Measurements from ENCODE around the gene TESK2. TPM values are rescaled to one million over a fixed set of nuclear protein-coding genes. Genes with fewer than 3 reads are reported as not detected.
A peak's percentile ranks its signal among the peaks of the same experiment; 100 is the strongest.

Gene TESK2
- total and polyA plus RNA-seq, 2 of the 13 experiments (the other 11 are each of a cell fraction or from before 2014, with no cell fraction given), result 5.5 to 9.6 TPM

DNA sequence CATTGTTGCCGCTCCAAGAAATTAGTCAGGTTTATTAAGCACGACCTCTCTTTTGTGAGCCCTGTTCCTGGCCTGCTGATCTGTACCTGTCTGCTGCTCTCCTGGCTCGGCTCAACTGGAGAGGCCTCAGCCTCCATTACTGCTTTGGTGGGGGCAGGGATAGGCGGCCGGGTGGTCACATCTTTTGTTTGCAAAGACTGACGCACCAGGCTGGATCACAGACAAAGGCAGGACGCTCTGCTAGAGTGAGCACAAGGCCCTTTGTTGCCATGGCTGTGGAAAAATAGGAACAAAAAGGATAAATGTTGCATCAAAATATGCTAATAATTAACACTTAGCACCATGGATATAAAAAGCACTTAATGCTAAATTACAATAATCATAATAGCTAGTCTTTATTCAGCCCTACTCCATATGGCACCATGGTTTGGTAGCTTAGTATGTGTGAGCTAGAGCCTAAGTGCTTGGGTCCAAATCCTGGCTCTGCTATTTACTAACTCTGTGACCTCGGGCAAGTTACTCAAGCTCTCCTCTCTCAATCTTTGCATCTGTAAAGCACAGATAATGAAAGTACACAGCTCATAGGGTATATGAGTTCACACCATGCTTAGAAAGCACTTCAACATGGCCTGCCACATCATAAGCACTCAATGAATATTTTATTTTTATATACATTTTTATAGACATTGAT is 193.2 kb downstream of the TESK2 start (continued):
- TF ChIP-seq, protein P1, sequence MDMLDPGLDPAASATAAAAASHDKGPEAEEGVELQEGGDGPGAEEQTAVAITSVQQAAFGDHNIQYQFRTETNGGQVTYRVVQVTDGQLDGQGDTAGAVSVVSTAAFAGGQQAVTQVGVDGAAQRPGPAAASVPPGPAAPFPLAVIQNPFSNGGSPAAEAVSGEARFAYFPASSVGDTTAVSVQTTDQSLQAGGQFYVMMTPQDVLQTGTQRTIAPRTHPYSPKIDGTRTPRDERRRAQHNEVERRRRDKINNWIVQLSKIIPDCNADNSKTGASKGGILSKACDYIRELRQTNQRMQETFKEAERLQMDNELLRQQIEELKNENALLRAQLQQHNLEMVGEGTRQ (IDR thresholded peaks at IDR 0.05; ENCODE audit: low read depth, low read length), result no peak
- TF ChIP-seq, protein P1 (CRISPR knock-in tag; IDR thresholded peaks at IDR 0.05; ENCODE audit: borderline replicate concordance), result no peak
- TF ChIP-seq, protein P2, sequence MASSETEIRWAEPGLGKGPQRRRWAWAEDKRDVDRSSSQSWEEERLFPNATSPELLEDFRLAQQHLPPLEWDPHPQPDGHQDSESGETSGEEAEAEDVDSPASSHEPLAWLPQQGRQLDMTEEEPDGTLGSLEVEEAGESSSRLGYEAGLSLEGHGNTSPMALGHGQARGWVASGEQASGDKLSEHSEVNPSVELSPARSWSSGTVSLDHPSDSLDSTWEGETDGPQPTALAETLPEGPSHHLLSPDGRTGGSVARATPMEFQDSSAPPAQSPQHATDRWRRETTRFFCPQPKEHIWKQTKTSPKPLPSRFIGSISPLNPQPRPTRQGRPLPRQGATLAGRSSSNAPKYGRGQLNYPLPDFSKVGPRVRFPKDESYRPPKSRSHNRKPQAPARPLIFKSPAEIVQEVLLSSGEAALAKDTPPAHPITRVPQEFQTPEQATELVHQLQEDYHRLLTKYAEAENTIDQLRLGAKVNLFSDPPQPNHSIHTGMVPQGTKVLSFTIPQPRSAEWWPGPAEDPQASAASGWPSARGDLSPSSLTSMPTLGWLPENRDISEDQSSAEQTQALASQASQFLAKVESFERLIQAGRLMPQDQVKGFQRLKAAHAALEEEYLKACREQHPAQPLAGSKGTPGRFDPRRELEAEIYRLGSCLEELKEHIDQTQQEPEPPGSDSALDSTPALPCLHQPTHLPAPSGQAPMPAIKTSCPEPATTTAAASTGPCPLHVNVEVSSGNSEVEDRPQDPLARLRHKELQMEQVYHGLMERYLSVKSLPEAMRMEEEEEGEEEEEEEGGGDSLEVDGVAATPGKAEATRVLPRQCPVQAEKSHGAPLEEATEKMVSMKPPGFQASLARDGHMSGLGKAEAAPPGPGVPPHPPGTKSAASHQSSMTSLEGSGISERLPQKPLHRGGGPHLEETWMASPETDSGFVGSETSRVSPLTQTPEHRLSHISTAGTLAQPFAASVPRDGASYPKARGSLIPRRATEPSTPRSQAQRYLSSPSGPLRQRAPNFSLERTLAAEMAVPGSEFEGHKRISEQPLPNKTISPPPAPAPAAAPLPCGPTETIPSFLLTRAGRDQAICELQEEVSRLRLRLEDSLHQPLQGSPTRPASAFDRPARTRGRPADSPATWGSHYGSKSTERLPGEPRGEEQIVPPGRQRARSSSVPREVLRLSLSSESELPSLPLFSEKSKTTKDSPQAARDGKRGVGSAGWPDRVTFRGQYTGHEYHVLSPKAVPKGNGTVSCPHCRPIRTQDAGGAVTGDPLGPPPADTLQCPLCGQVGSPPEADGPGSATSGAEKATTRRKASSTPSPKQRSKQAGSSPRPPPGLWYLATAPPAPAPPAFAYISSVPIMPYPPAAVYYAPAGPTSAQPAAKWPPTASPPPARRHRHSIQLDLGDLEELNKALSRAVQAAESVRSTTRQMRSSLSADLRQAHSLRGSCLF (CRISPR knock-in tag; IDR thresholded peaks at IDR 0.05; ENCODE audit: borderline replicate concordance), result no peak
- peak; percentile 11; the same call in 1 of the 2 replicates for TF ChIP-seq ZMYM3 (CRISPR knock-in tag; IDR thresholded peaks at IDR 0.05)
- TF ChIP-seq, protein P3, sequence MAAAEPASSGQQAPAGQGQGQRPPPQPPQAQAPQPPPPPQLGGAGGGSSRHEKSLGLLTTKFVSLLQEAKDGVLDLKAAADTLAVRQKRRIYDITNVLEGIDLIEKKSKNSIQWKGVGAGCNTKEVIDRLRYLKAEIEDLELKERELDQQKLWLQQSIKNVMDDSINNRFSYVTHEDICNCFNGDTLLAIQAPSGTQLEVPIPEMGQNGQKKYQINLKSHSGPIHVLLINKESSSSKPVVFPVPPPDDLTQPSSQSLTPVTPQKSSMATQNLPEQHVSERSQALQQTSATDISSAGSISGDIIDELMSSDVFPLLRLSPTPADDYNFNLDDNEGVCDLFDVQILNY (CRISPR knock-in tag; conservative IDR thresholded peaks at IDR 0.05), result no peak
- TF ChIP-seq SOX6 (IDR thresholded peaks at IDR 0.05), result no peak
- peak; percentile 83 for TF ChIP-seq SOX6 (CRISPR knock-in tag; IDR thresholded peaks at IDR 0.05)
- TF ChIP-seq, protein P4, sequence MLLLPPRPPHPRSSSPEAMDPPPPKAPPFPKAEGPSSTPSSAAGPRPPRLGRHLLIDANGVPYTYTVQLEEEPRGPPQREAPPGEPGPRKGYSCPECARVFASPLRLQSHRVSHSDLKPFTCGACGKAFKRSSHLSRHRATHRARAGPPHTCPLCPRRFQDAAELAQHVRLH (CRISPR knock-in tag; IDR thresholded peaks at IDR 0.05; ENCODE audit: borderline replicate concordance, low read depth), result no peak
- TF ChIP-seq ZHX2 (IDR thresholded peaks at IDR 0.05; ENCODE audit: low read depth), result no peak
- no peak for TF ChIP-seq ZHX2 (CRISPR knock-in tag; IDR thresholded peaks at IDR 0.05; ENCODE audit: borderline replicate concordance)
- TF ChIP-seq CHD2 (IDR thresholded peaks at IDR 0.05; ENCODE audit: low read depth, low read length), result 0 out of 2 replicates have a peak, but pooled peaks have one; percentile 35
- no peak for TF ChIP-seq PLRG1 (conservative IDR thresholded peaks at IDR 0.05)
- no peak for TF ChIP-seq ZNF776 (CRISPR knock-in tag; IDR thresholded peaks at IDR 0.05)
